IgD-negative memory B cell (primary cell): Measurements from ENCODE around the gene TOP1. TPM values are rescaled to one million over a fixed set of nuclear protein-coding genes. Genes with fewer than 3 reads are reported as not detected.
A peak's percentile ranks its signal among the peaks of the same experiment; 100 is the strongest.

Experiments used
- H3K27ac Mint-ChIP-seq, 3 donors: one replicate each; pipeline ENCODE4 v1.8.0; 2020 to 2022; ENCODE audit warnings: mild to moderate bottlenecking in 3 of 3, mixed read lengths in 3 of 3, moderate library complexity in 1 of 3
- H3K27me3 Mint-ChIP-seq: one replicate; pipeline ENCODE4 v1.8.0; 2021; ENCODE audit warnings: mixed read lengths
- H3K36me3 Mint-ChIP-seq: one replicate; pipeline ENCODE4 v1.8.0; 2020; ENCODE audit warnings: mild to moderate bottlenecking, mixed read lengths
- H3K4me1 Mint-ChIP-seq, 3 donors: one replicate each; pipeline ENCODE4 v1.8.0; 2020 to 2022; ENCODE audit warnings: mixed read lengths in 3 of 3, mild to moderate bottlenecking in 1 of 3
- H3K4me3 Mint-ChIP-seq, 4 donors: one replicate each; pipeline ENCODE4 v1.8.0; 2020 to 2022; ENCODE audit warnings: mild to moderate bottlenecking in 4 of 4, mixed read lengths in 4 of 4, moderate library complexity in 3 of 4
- H3K9me3 Mint-ChIP-seq, 3 donors: one replicate each; pipeline ENCODE4 v1.8.0; 2020 to 2021; ENCODE audit warnings: mixed read lengths in 3 of 3, mild to moderate bottlenecking in 1 of 3
- polyA plus RNA-seq: library from polyadenylated mRNA; unstranded; fragments of 300-500 nt; fragmentation: Illumina TruSeq; gene quantifications from one replicate; pipeline ENCODE4 v1.2.3, GENCODE V29; 2021

Gene TOP1
- polyA plus RNA-seq, 1 donor from 2014 or later = 17.0 TPM

GRCh38 chr20:41074441-41074840 is 45.8 kb downstream of the TOP1 start:
- Mint-ChIP-seq H3K27me3 (no peaks in the 10 kb centered on the region), H3K4me1 (peaks cover 29 to 56% (median 44%) of the 10 kb centered on the region in 3 donors), H3K27ac (no peak overlapping the region), H3K36me3 (no peaks in the 10 kb centered on the region), H3K4me3 (no peak overlapping the region), H3K9me3 (no peaks in the 10 kb centered on the region)

- Mint-ChIP-seq H3K4me1 (peaks cover 24 to 57% (median 36%) of the 10 kb centered on the region in 3 donors), H3K36me3 (no peaks in the 10 kb centered on the region), H3K9me3 (no peaks in the 10 kb centered on the region), H3K4me3 (peak overlapping the region in 1 of 4 donors; percentile 61), H3K27ac (no peak overlapping the region), H3K27me3 (no peaks in the 10 kb centered on the region)
These were observed 48.2 kb downstream of the TOP1 start for GRCh38 chr20:41076776-41077175.

- Mint-ChIP-seq H3K27me3 (no peaks in the 10 kb centered on the region), H3K4me1 (peaks cover 17 to 52% (median 29%) of the 10 kb centered on the region in 3 donors), H3K27ac (peak overlapping the region; percentile 42 to 68 (median 49)), H3K9me3 (no peaks in the 10 kb centered on the region), H3K36me3 (no peaks in the 10 kb centered on the region), H3K4me3 (peak overlapping the region in 2 of 4 donors; percentile 49 to 58)
These were observed 49.7 kb downstream of the TOP1 start for GRCh38 chr20:41078329-41078728.

DNA sequence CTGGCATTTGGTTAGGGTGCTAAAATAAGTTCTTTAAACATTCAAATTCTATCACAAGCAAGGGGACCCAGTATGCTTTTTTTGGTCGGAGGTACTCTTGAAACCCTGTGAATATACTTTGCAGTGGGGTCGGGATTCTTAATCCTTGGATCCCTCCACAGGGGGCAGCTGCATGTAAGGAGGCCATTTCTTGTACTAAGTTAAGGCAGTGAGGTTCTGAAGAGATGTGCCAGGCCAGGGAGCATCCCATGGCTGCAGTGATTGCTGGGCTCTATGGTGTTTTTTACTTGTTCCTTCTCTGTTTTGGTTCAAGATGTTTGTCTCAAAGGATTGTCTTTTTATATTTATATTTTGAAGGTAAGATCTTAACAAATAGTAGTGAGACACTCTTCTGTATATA is 50.4 kb downstream of the TOP1 start:
- Mint-ChIP-seq H3K9me3 (no peaks in the 10 kb centered on the region), H3K4me1 (peaks cover 17 to 45% (median 26%) of the 10 kb centered on the region in 3 donors), H3K27ac (peak overlapping the region in 2 of 3 donors; percentile 19 to 49), H3K27me3 (no peaks in the 10 kb centered on the region), H3K36me3 (no peaks in the 10 kb centered on the region), H3K4me3 (no peak overlapping the region)

DNA sequence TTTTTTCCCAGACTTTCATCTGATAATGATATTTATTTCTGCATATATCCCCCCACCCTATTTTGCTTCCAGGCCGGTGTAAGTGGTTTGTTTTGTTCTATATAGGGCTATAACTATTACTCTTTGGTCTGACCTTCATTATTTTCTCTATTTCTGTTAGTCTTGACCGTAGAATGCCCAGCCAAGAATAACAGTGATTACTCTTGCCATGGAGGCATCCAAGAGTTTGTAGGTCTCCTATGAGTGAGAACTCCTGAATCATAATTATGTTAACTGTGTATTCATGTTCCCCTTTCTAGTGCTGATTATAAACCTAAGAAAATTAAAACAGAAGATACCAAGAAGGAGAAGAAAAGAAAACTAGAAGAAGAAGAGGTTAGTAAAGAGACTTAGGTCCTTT is 52.2 kb downstream of the TOP1 start:
- Mint-ChIP-seq H3K9me3 (no peaks in the 10 kb centered on the region), H3K27me3 (no peaks in the 10 kb centered on the region), H3K36me3 (no peaks in the 10 kb centered on the region), H3K4me3 (no peak overlapping the region), H3K4me1 (peaks cover 13 to 39% (median 19%) of the 10 kb centered on the region in 3 donors), H3K27ac (peak overlapping the region in 1 of 3 donors; percentile 47)

GRCh38 chr20:41081276-41081814 is 52.7 kb downstream of the TOP1 start:
- peaks cover 13 to 34% (median 16%) of the 10 kb centered on the region in 3 donors for H3K4me1 Mint-ChIP-seq

GRCh38 chr20:41082306-41082705 is 53.7 kb downstream of the TOP1 start:
- no peaks in the 10 kb centered on the region for H3K27me3 Mint-ChIP-seq
- H3K27ac Mint-ChIP-seq = peak overlapping the region in 1 of 3 donors; percentile 56
- H3K4me3 Mint-ChIP-seq = no peak overlapping the region
- H3K36me3 Mint-ChIP-seq = no peaks in the 10 kb centered on the region
- peaks cover 9 to 24% (median 10%) of the 10 kb centered on the region in 3 donors for H3K4me1 Mint-ChIP-seq
- no peaks in the 10 kb centered on the region for H3K9me3 Mint-ChIP-seq

More at GRCh38 chr20:41081276-41081814, 52.7 kb downstream of the TOP1 start:
- Mint-ChIP-seq H3K9me3 (no peaks in the 10 kb centered on the region), H3K36me3 (no peaks in the 10 kb centered on the region), H3K4me3 (no peak overlapping the region), H3K27ac (peak overlapping the region in 2 of 3 donors; percentile 42 to 47), H3K27me3 (no peaks in the 10 kb centered on the region)

- no peaks in the 10 kb centered on the region for H3K27me3 Mint-ChIP-seq
- H3K36me3 Mint-ChIP-seq = peaks cover 2% of the 10 kb centered on the region
- H3K4me1 Mint-ChIP-seq = peaks cover 0 to 11% (median 2%) of the 10 kb centered on the region in 3 donors
- H3K4me3 Mint-ChIP-seq = no peak overlapping the region
- H3K27ac Mint-ChIP-seq = no peak overlapping the region
- no peaks in the 10 kb centered on the region for H3K9me3 Mint-ChIP-seq
These were observed 57.0 kb downstream of the TOP1 start for GRCh38 chr20:41085606-41086005.

- Mint-ChIP-seq H3K9me3 (no peaks in the 10 kb centered on the region), H3K36me3 (peaks cover 4% of the 10 kb centered on the region), H3K4me1 (peaks cover 0 to 2% (median 2%) of the 10 kb centered on the region in 3 donors), H3K27ac (no peak overlapping the region), H3K4me3 (no peak overlapping the region), H3K27me3 (no peaks in the 10 kb centered on the region)
These were observed 58.0 kb downstream of the TOP1 start for GRCh38 chr20:41086402-41087324.

- H3K27me3 Mint-ChIP-seq = no peaks in the 10 kb centered on the region
- H3K27ac Mint-ChIP-seq = no peak overlapping the region
- H3K4me3 Mint-ChIP-seq = no peak overlapping the region
These were observed 58.7 kb downstream of the TOP1 start for GRCh38 chr20:41087325-41087685.

GRCh38 chr20:41087777-41088176 is 59.2 kb downstream of the TOP1 start:
- Mint-ChIP-seq H3K4me1 (peaks cover 0 to 2% (median 0%) of the 10 kb centered on the region in 3 donors), H3K27ac (no peak overlapping the region), H3K9me3 (no peaks in the 10 kb centered on the region), H3K27me3 (no peaks in the 10 kb centered on the region), H3K4me3 (peak overlapping the region in 1 of 4 donors; percentile 41), H3K36me3 (peaks cover 4% of the 10 kb centered on the region)

More at GRCh38 chr20:41087325-41087685, 58.7 kb downstream of the TOP1 start:
- Mint-ChIP-seq H3K36me3 (peaks cover 4% of the 10 kb centered on the region), H3K9me3 (no peaks in the 10 kb centered on the region), H3K4me1 (peaks cover 0 to 2% (median 0%) of the 10 kb centered on the region in 3 donors)

- H3K4me1 Mint-ChIP-seq = peaks cover 0 to 2% (median 0%) of the 10 kb centered on the region in 3 donors
- H3K4me3 Mint-ChIP-seq = peak overlapping the region in 1 of 4 donors; percentile 31
- H3K36me3 Mint-ChIP-seq = peaks cover 8% of the 10 kb centered on the region
- H3K9me3 Mint-ChIP-seq = no peaks in the 10 kb centered on the region
- H3K27me3 Mint-ChIP-seq = no peaks in the 10 kb centered on the region
- no peak overlapping the region for H3K27ac Mint-ChIP-seq
These were observed 60.9 kb downstream of the TOP1 start for GRCh38 chr20:41089555-41089954.

GRCh38 chr20:41091927-41092326 is 63.3 kb downstream of the TOP1 start:
- no peak overlapping the region for H3K4me3 Mint-ChIP-seq
- no peaks in the 10 kb centered on the region for H3K27me3 Mint-ChIP-seq
- no peaks in the 10 kb centered on the region for H3K9me3 Mint-ChIP-seq
- peaks cover 0 to 5% (median 2%) of the 10 kb centered on the region in 3 donors for H3K4me1 Mint-ChIP-seq
- peaks cover 8% of the 10 kb centered on the region for H3K36me3 Mint-ChIP-seq
- peak overlapping the region in 1 of 3 donors; percentile 86 for H3K27ac Mint-ChIP-seq

DNA sequence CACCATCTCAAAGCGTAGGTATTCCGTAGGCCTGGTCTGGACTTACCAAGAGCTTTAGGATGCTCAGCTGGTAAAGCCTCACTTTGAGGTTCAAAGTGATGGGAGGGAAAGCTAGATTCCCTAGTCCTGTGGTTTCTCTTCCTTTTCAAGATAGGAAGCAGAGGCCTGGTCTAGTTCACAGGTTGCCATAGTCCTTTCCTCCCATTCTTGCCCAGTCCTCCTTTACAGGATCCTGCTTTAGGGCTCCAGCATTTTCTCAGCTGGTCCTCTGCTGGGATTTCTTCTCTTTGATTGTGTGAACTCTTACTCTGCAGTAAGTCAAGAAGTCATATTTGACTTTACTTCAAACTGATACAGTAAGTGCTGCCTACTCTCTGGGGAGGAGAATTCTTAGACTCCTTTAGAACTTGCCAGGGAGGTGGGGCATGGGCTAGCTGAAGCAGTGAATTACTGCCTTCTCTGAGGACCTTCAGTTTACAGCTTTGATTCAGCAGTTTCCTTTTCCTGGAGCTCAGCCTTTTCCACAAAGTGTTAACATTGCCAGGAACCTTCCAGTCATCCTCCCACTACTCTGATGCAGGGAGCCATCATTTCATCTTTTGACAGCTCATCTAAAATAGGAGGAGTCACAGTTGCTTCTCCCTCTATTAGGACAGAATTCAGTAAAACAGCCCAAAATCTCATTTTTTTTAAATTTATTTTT is 65.9 kb downstream of the TOP1 start:
- Mint-ChIP-seq H3K4me3 (no peak overlapping the region), H3K9me3 (no peaks in the 10 kb centered on the region), H3K27ac (no peak overlapping the region), H3K36me3 (peaks cover 10% of the 10 kb centered on the region), H3K27me3 (no peaks in the 10 kb centered on the region), H3K4me1 (peaks cover 0 to 9% (median 3%) of the 10 kb centered on the region in 3 donors)
